ENCODE results near the gene OR2AE1. TPM values are rescaled to one million over a fixed set of nuclear protein-coding genes. Genes with fewer than 3 reads are reported as not detected.
A peak's percentile ranks its signal among the peaks of the same experiment; 100 is the strongest.

OR2AE1 gene
- total and polyA plus RNA-seq, 2 of the 13 experiments (the other 11 are each of a cell fraction or from before 2014, with no cell fraction given): not detected

GRCh38 chr7:99919814-99920112 is 42.9 kb upstream of the OR2AE1 start:
- Histone ChIP-seq H3K4me2 (ENCODE audit: low read depth, low read length) (peak overlapping the region; percentile 95), H4K20me1 (ENCODE audit: insufficient read depth, low read length) (no peaks in the 10 kb centered on the region), H3K27me3 (ENCODE audit: control insufficient read depth in 1 of 2, insufficient read depth in 2 of 2, low read length in 2 of 2) (no peaks in the 10 kb centered on the region; a peak in 1 of 5 replicates), H3K9me3 (ENCODE audit: low read length) (no peaks in the 10 kb centered on the region), H2AFZ (ENCODE audit: low read length) (peak overlapping the region; percentile 90), H3K36me3 (replicated peaks in 1 of 2; ENCODE audit: control insufficient read depth in 1 of 2, insufficient read depth in 2 of 2, low read length in 2 of 2) (peaks cover 6 to 20% of the 10 kb centered on the region in 2 experiments), H3K79me2 (ENCODE audit: insufficient read depth, low read length) (peaks cover 33% of the 10 kb centered on the region), H3K4me3 (replicated peaks in 1 of 3; ENCODE audit: insufficient read depth in 1 of 3, low read depth in 2 of 3, low read length in 3 of 3) (peak overlapping the region; percentile 82 to 90 (median 86)), H3K4me1 (ENCODE audit: insufficient read depth, low read length) (peaks cover 35% of the 10 kb centered on the region), H3K27ac (ENCODE audit: extremely low read length, insufficient read depth, low read length) (peak overlapping the region; percentile 90), H3K9ac (ENCODE audit: insufficient read depth, low read depth, low read length) (peak overlapping the region; percentile 94)
- BruUV-seq (replicated peaks): TSS peak; percentile 91
- ChIA-PET POLR2A (interaction anchor here (0.7 to 6.2 kb wide), 26 partner anchors 9 to 420 kb away, joined by 3 to 50 read pairs (median 5); partner anchors contain the start of genes AP4M1, AZGP1, FAM200A and GJC3), CTCF (ENCODE audit: low intra/inter-chr PET ratio, low total read pairs) (no interaction called here)
- FAIRE-seq (no peak), ATAC-seq (no peak), DNase-seq (ENCODE audit: low spot score) (no peak)
- in situ Hi-C loops (cut with HindIII; ENCODE audit: extremely low pct_ligation_motif_present, low pct_unique_long_range_greater_than_20kb) (loop anchor here (10.0 kb wide), 1 partner anchor 135 kb away; no protein-coding TSS in a partner anchor), intact Hi-C loops (cut with micrococcal nuclease; ENCODE audit: unreplicated experiment) (loop anchor here (10.0 kb wide), 1 partner anchor 285 kb away; no protein-coding TSS in a partner anchor)
- WGBS (ENCODE audit: low lambda C conversion rate): 0% methylated on average over 1 of the region's 4 CpGs
- no peak for TF ChIP-seq MEIS2 (CRISPR knock-in tag; IDR thresholded peaks at IDR 0.05)
- TF ChIP-seq, protein P1, sequence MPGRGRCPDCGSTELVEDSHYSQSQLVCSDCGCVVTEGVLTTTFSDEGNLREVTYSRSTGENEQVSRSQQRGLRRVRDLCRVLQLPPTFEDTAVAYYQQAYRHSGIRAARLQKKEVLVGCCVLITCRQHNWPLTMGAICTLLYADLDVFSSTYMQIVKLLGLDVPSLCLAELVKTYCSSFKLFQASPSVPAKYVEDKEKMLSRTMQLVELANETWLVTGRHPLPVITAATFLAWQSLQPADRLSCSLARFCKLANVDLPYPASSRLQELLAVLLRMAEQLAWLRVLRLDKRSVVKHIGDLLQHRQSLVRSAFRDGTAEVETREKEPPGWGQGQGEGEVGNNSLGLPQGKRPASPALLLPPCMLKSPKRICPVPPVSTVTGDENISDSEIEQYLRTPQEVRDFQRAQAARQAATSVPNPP (CRISPR knock-in tag; IDR thresholded peaks at IDR 0.05): peak; percentile 22; the same call in 1 of the 2 replicates
- no peak for TF ChIP-seq ZNF367 (CRISPR knock-in tag; IDR thresholded peaks at IDR 0.05; ENCODE audit: borderline replicate concordance)
- TF ChIP-seq ZNF354B (CRISPR knock-in tag; IDR thresholded peaks at IDR 0.05): 0 out of 2 replicates have a peak, but pooled peaks have one; percentile 9
- no peak for TF ChIP-seq ZNF207 (IDR thresholded peaks at IDR 0.05; ENCODE audit: borderline replicate concordance)
- TF ChIP-seq ZC3H4 (CRISPR knock-in tag; IDR thresholded peaks at IDR 0.05; ENCODE audit: borderline replicate concordance): no peak
- TF ChIP-seq ZNF816 (CRISPR knock-in tag; IDR thresholded peaks at IDR 0.05; ENCODE audit: borderline replicate concordance): peak; percentile 30; the same call in 1 of the 2 replicates
- TF ChIP-seq PITX1 (CRISPR knock-in tag; IDR thresholded peaks at IDR 0.05): no peak
- TF ChIP-seq ZMYM2 (CRISPR knock-in tag; IDR thresholded peaks at IDR 0.05): 0 out of 2 replicates have a peak, but pooled peaks have one; percentile 46
- 0 out of 2 replicates have a peak, but pooled peaks have one; percentile 58 for TF ChIP-seq FOXO4 (CRISPR knock-in tag; conservative IDR thresholded peaks at IDR 0.05)
- no peak for TF ChIP-seq ZNF530 (CRISPR knock-in tag; IDR thresholded peaks at IDR 0.05; ENCODE audit: low read depth)
- no peak for TF ChIP-seq DBP (CRISPR knock-in tag; IDR thresholded peaks at IDR 0.05; ENCODE audit: not compliant biosample characterization)
- TF ChIP-seq, protein P2, sequence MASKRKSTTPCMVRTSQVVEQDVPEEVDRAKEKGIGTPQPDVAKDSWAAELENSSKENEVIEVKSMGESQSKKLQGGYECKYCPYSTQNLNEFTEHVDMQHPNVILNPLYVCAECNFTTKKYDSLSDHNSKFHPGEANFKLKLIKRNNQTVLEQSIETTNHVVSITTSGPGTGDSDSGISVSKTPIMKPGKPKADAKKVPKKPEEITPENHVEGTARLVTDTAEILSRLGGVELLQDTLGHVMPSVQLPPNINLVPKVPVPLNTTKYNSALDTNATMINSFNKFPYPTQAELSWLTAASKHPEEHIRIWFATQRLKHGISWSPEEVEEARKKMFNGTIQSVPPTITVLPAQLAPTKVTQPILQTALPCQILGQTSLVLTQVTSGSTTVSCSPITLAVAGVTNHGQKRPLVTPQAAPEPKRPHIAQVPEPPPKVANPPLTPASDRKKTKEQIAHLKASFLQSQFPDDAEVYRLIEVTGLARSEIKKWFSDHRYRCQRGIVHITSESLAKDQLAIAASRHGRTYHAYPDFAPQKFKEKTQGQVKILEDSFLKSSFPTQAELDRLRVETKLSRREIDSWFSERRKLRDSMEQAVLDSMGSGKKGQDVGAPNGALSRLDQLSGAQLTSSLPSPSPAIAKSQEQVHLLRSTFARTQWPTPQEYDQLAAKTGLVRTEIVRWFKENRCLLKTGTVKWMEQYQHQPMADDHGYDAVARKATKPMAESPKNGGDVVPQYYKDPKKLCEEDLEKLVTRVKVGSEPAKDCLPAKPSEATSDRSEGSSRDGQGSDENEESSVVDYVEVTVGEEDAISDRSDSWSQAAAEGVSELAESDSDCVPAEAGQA (IDR thresholded peaks at IDR 0.05; ENCODE audit: low read depth): no peak
- TF ChIP-seq, protein P2 (CRISPR knock-in tag; IDR thresholded peaks at IDR 0.05; ENCODE audit: borderline replicate concordance): no peak
